ENCODE measurements around the gene CLEC18C. TPM values are rescaled to one million over a fixed set of nuclear protein-coding genes. Genes with fewer than 3 reads are reported as not detected.
"Not testable (repeated sequence)": the region's sequence is repeated elsewhere in the genome, so short reads cannot be mapped to it uniquely, and the experiment has no call there.

Gene CLEC18C
- 0.25 and 0.66 TPM in 2 replicates for total RNA-seq (2012; rRNA removed)

GRCh38 chr16:70173212-70173837 is at the start of gene CLEC18C:
Gene CLEC18C, plus strand, starts transcription at chr16:70173787. Its CDS starts 492 bp downstream, at chr16:70174279.
- not testable (repeated sequence) for H3K4me2 ChIP-seq (ENCODE audit: low read length); H3K9ac ChIP-seq (ENCODE audit: low read depth, low read length); H3K4me3 ChIP-seq (ENCODE audit: low read length); H3K27me3 ChIP-seq (ENCODE audit: control insufficient read depth, insufficient read depth, low read length); H3K4me1 ChIP-seq (ENCODE audit: control insufficient read depth, insufficient read depth, low read length); H3K36me3 ChIP-seq (ENCODE audit: insufficient read depth, low read length); H3K9me3 ChIP-seq (replicated peaks; ENCODE audit: low read length)

GRCh38 chr16:70123822-70124221 is 49.8 kb upstream of the CLEC18C start:
- not testable (repeated sequence) for H3K4me3 ChIP-seq (ENCODE audit: low read length); H3K27me3 ChIP-seq (ENCODE audit: control insufficient read depth, insufficient read depth, low read length); H3K4me2 ChIP-seq (ENCODE audit: low read length); H3K9ac ChIP-seq (ENCODE audit: low read depth, low read length); H3K9me3 ChIP-seq (replicated peaks; ENCODE audit: low read length); H3K36me3 ChIP-seq (ENCODE audit: insufficient read depth, low read length); H3K4me1 ChIP-seq (ENCODE audit: control insufficient read depth, insufficient read depth, low read length)

- not testable (repeated sequence) for H3K27me3 ChIP-seq (ENCODE audit: control insufficient read depth, insufficient read depth, low read length); H3K4me2 ChIP-seq (ENCODE audit: low read length); H3K9me3 ChIP-seq (replicated peaks; ENCODE audit: low read length); H3K9ac ChIP-seq (ENCODE audit: low read depth, low read length); H3K4me3 ChIP-seq (ENCODE audit: low read length); H3K36me3 ChIP-seq (ENCODE audit: insufficient read depth, low read length); H3K4me1 ChIP-seq (ENCODE audit: control insufficient read depth, insufficient read depth, low read length)
Measured at GRCh38 chr16:70126226-70126625, 47.4 kb upstream of the CLEC18C start.

- H3K4me2 ChIP-seq (ENCODE audit: low read length); H3K27me3 ChIP-seq (ENCODE audit: control insufficient read depth, insufficient read depth, low read length); H3K4me3 ChIP-seq (ENCODE audit: low read length); H3K4me1 ChIP-seq (ENCODE audit: control insufficient read depth, insufficient read depth, low read length); H3K9me3 ChIP-seq (replicated peaks; ENCODE audit: low read length); H3K9ac ChIP-seq (ENCODE audit: low read depth, low read length); H3K36me3 ChIP-seq (ENCODE audit: insufficient read depth, low read length): not testable (repeated sequence)
Measured at GRCh38 chr16:70127706-70128105, 45.9 kb upstream of the CLEC18C start.

- H3K9me3 ChIP-seq (replicated peaks; ENCODE audit: low read length); H3K36me3 ChIP-seq (ENCODE audit: insufficient read depth, low read length); H3K4me3 ChIP-seq (ENCODE audit: low read length); H3K27me3 ChIP-seq (ENCODE audit: control insufficient read depth, insufficient read depth, low read length); H3K4me1 ChIP-seq (ENCODE audit: control insufficient read depth, insufficient read depth, low read length); H3K4me2 ChIP-seq (ENCODE audit: low read length); H3K9ac ChIP-seq (ENCODE audit: low read depth, low read length): not testable (repeated sequence)
Measured at GRCh38 chr16:70128844-70129243, 44.7 kb upstream of the CLEC18C start.

- not testable (repeated sequence) for H3K9ac ChIP-seq (ENCODE audit: low read depth, low read length); H3K27me3 ChIP-seq (ENCODE audit: control insufficient read depth, insufficient read depth, low read length); H3K9me3 ChIP-seq (replicated peaks; ENCODE audit: low read length); H3K4me3 ChIP-seq (ENCODE audit: low read length); H3K4me1 ChIP-seq (ENCODE audit: control insufficient read depth, insufficient read depth, low read length); H3K4me2 ChIP-seq (ENCODE audit: low read length)
- peaks cover 13% of the 10 kb centered on the region for H3K36me3 ChIP-seq (ENCODE audit: insufficient read depth, low read length)
Measured at GRCh38 chr16:70135796-70136195, 37.8 kb upstream of the CLEC18C start.

GRCh38 chr16:70136595-70136994 is 37.0 kb upstream of the CLEC18C start:
- H3K4me2 ChIP-seq (ENCODE audit: low read length); H3K9ac ChIP-seq (ENCODE audit: low read depth, low read length); H3K4me3 ChIP-seq (ENCODE audit: low read length); H3K27me3 ChIP-seq (ENCODE audit: control insufficient read depth, insufficient read depth, low read length); H3K9me3 ChIP-seq (replicated peaks; ENCODE audit: low read length); H3K4me1 ChIP-seq (ENCODE audit: control insufficient read depth, insufficient read depth, low read length): not testable (repeated sequence)
- peaks cover 15% of the 10 kb centered on the region for H3K36me3 ChIP-seq (ENCODE audit: insufficient read depth, low read length)

- not testable (repeated sequence) for H3K4me2 ChIP-seq (ENCODE audit: low read length); H3K4me3 ChIP-seq (ENCODE audit: low read length); H3K9ac ChIP-seq (ENCODE audit: low read depth, low read length); H3K4me1 ChIP-seq (ENCODE audit: control insufficient read depth, insufficient read depth, low read length); H3K9me3 ChIP-seq (replicated peaks; ENCODE audit: low read length); H3K27me3 ChIP-seq (ENCODE audit: control insufficient read depth, insufficient read depth, low read length)
- H3K36me3 ChIP-seq (ENCODE audit: insufficient read depth, low read length) = peaks cover 17% of the 10 kb centered on the region
Measured at GRCh38 chr16:70142739-70143138, 30.8 kb upstream of the CLEC18C start.

- not testable (repeated sequence) for H3K9ac ChIP-seq (ENCODE audit: low read depth, low read length); H3K27me3 ChIP-seq (ENCODE audit: control insufficient read depth, insufficient read depth, low read length); H3K9me3 ChIP-seq (replicated peaks; ENCODE audit: low read length); H3K4me3 ChIP-seq (ENCODE audit: low read length); H3K4me1 ChIP-seq (ENCODE audit: control insufficient read depth, insufficient read depth, low read length); H3K4me2 ChIP-seq (ENCODE audit: low read length)
- peaks cover 21% of the 10 kb centered on the region for H3K36me3 ChIP-seq (ENCODE audit: insufficient read depth, low read length)
Measured at GRCh38 chr16:70143231-70143895, 30.2 kb upstream of the CLEC18C start.

- H3K4me2 ChIP-seq (ENCODE audit: low read length); H3K9me3 ChIP-seq (replicated peaks; ENCODE audit: low read length); H3K27me3 ChIP-seq (ENCODE audit: control insufficient read depth, insufficient read depth, low read length); H3K4me3 ChIP-seq (ENCODE audit: low read length); H3K9ac ChIP-seq (ENCODE audit: low read depth, low read length); H3K4me1 ChIP-seq (ENCODE audit: control insufficient read depth, insufficient read depth, low read length): not testable (repeated sequence)
- peaks cover 33% of the 10 kb centered on the region for H3K36me3 ChIP-seq (ENCODE audit: insufficient read depth, low read length)
Measured at GRCh38 chr16:70147853-70148252, 25.7 kb upstream of the CLEC18C start.

GRCh38 chr16:70148453-70148852 is 25.1 kb upstream of the CLEC18C start:
- not testable (repeated sequence) for H3K9ac ChIP-seq (ENCODE audit: low read depth, low read length); H3K4me1 ChIP-seq (ENCODE audit: control insufficient read depth, insufficient read depth, low read length); H3K9me3 ChIP-seq (replicated peaks; ENCODE audit: low read length); H3K4me3 ChIP-seq (ENCODE audit: low read length); H3K4me2 ChIP-seq (ENCODE audit: low read length); H3K27me3 ChIP-seq (ENCODE audit: control insufficient read depth, insufficient read depth, low read length)
- peaks cover 34% of the 10 kb centered on the region for H3K36me3 ChIP-seq (ENCODE audit: insufficient read depth, low read length)

GRCh38 chr16:70149296-70149695 is 24.3 kb upstream of the CLEC18C start:
- peaks cover 35% of the 10 kb centered on the region for H3K36me3 ChIP-seq (ENCODE audit: insufficient read depth, low read length)
- not testable (repeated sequence) for H3K9ac ChIP-seq (ENCODE audit: low read depth, low read length); H3K4me1 ChIP-seq (ENCODE audit: control insufficient read depth, insufficient read depth, low read length); H3K9me3 ChIP-seq (replicated peaks; ENCODE audit: low read length); H3K4me3 ChIP-seq (ENCODE audit: low read length); H3K4me2 ChIP-seq (ENCODE audit: low read length); H3K27me3 ChIP-seq (ENCODE audit: control insufficient read depth, insufficient read depth, low read length)

Data from skeletal muscle satellite cell (primary cell).